SH-SY5Y (cell line): ENCODE results near the gene MMP7.

Experiments
- GATA2 ChIP-seq: IDR thresholded peaks from 2 replicates; pipeline ENCODE4 v1.6.1; 2011; ENCODE audit warnings: mild to moderate bottlenecking, low read depth, low read length
- GATA3 ChIP-seq: IDR thresholded peaks from 2 replicates; pipeline ENCODE4 v1.6.1; 2011; ENCODE audit warnings: low read depth, mild to moderate bottlenecking, low read length, moderate library complexity

GRCh38 chr11:102473543-102473942, 57.0 kb downstream of the MMP7 start:
- TF ChIP-seq GATA3 (no peak), GATA2 (no peak)
